NK-92 treated with Interleukin-12 subunit alpha and Interleukin-12 subunit beta, amount 100 ng/mL, for 24 hours (cell line): ENCODE data around the gene MESD.

Source experiments
- DNase-seq: peaks from one replicate; lab custom pipeline; 2025; lab: John Stamatoyannopoulos, UW

Gene MESD

GRCh38 chr15:80989518-80990478, at the start of gene MESD:
TSS of gene MESD (minus strand) at chr15:80989819. CDS start at chr15:80989791, 28 bp downstream.
- DNase-seq, result peak; percentile 98

- no peak for DNase-seq
These were observed 49.5 kb upstream of the MESD start for GRCh38 chr15:81038975-81039607.

GRCh38 chr15:81037952-81038743, 48.5 kb upstream of the MESD start:
- DNase-seq, result no peak

GRCh38 chr15:81033508-81033907, 43.9 kb upstream of the MESD start:
- DNase-seq, result no peak

- DNase-seq, result no peak
These were observed 43.2 kb upstream of the MESD start for GRCh38 chr15:81032818-81033217.

- no peak for DNase-seq
These were observed 42.7 kb upstream of the MESD start for GRCh38 chr15:81032355-81032754.

GRCh38 chr15:81031203-81031602, 41.6 kb upstream of the MESD start:
- DNase-seq, result no peak

- DNase-seq, result no peak
These were observed 40.7 kb upstream of the MESD start for GRCh38 chr15:81030301-81030750.

GRCh38 chr15:81029414-81030300, 40.0 kb upstream of the MESD start:
- no peak for DNase-seq

- no peak for DNase-seq
These were observed 37.4 kb upstream of the MESD start for GRCh38 chr15:81026836-81027599.

- DNase-seq, result no peak
These were observed 36.2 kb upstream of the MESD start for GRCh38 chr15:81025721-81026370.

- no peak for DNase-seq
These were observed 35.3 kb upstream of the MESD start for GRCh38 chr15:81024936-81025335.

- DNase-seq, result no peak
These were observed 34.8 kb upstream of the MESD start for GRCh38 chr15:81024265-81024872.

- no peak for DNase-seq
These were observed 34.1 kb upstream of the MESD start for GRCh38 chr15:81023483-81024264.

- DNase-seq, result no peak
These were observed 31.7 kb upstream of the MESD start for GRCh38 chr15:81021321-81021720.

- DNase-seq, result no peak
These were observed 28.6 kb upstream of the MESD start for GRCh38 chr15:81018197-81018596.

GRCh38 chr15:81016489-81017068, 27.0 kb upstream of the MESD start:
- no peak for DNase-seq
